ENCODE results near the gene MAST2.

MAST2 gene

GRCh38 chr1:45995298-45995697, 191.9 kb downstream of the MAST2 start:
- no peak for DNase-seq

GRCh38 chr1:45998020-45998617, 194.7 kb downstream of the MAST2 start:
- no peak for DNase-seq

GRCh38 chr1:45999507-45999906, 196.1 kb downstream of the MAST2 start:
- DNase-seq: no peak

GRCh38 chr1:46001081-46001785, 197.8 kb downstream of the MAST2 start:
- DNase-seq: no peak

GRCh38 chr1:46002551-46003150, 199.2 kb downstream of the MAST2 start:
- DNase-seq: no peak

GRCh38 chr1:46003315-46003714, 199.9 kb downstream of the MAST2 start:
- no peak for DNase-seq

- DNase-seq: no peak
Measured at GRCh38 chr1:46004492-46004891, 201.1 kb downstream of the MAST2 start.

- DNase-seq: no peak
Measured at GRCh38 chr1:46005594-46005993, 202.2 kb downstream of the MAST2 start.

- DNase-seq: no peak
Measured at GRCh38 chr1:46008585-46008984, 205.2 kb downstream of the MAST2 start.

GRCh38 chr1:46010611-46011010, 207.2 kb downstream of the MAST2 start:
- DNase-seq: no peak

- DNase-seq: no peak
Measured at GRCh38 chr1:46011121-46011695, 207.8 kb downstream of the MAST2 start.

- DNase-seq: no peak
Measured at GRCh38 chr1:46012236-46012635, 208.8 kb downstream of the MAST2 start.

GRCh38 chr1:46013581-46013980, 210.2 kb downstream of the MAST2 start:
- DNase-seq: no peak

GRCh38 chr1:46017876-46018503, 214.6 kb downstream of the MAST2 start:
- no peak for DNase-seq

- DNase-seq: no peak
Measured at GRCh38 chr1:46019348-46019747, 215.9 kb downstream of the MAST2 start.

- no peak for DNase-seq
Measured at GRCh38 chr1:46020010-46020409, 216.6 kb downstream of the MAST2 start.

- DNase-seq: no peak
Measured at GRCh38 chr1:46021046-46021996, 217.9 kb downstream of the MAST2 start.

GRCh38 chr1:46026531-46026930, 223.1 kb downstream of the MAST2 start:
- no peak for DNase-seq

GRCh38 chr1:46027788-46028573, 224.6 kb downstream of the MAST2 start:
- DNase-seq: no peak

GRCh38 chr1:46030074-46030870, 226.9 kb downstream of the MAST2 start:
- no peak for DNase-seq

Measured in right forelimb (tissue), 1 donor.